Limb (tissue), 2 donors: ENCODE results near the gene XYLB.
"Not testable (repeated sequence)": the region's sequence is repeated elsewhere in the genome, so short reads cannot be mapped to it uniquely, and the experiment has no call there.

Experiments
- DNase-seq, 2 donors: peaks; one replicate each; pipeline ENCODE4 v3.0.0-alpha.2; 2016; ENCODE audit errors: extremely low spot score in 2 of 2

XYLB gene

DNA sequence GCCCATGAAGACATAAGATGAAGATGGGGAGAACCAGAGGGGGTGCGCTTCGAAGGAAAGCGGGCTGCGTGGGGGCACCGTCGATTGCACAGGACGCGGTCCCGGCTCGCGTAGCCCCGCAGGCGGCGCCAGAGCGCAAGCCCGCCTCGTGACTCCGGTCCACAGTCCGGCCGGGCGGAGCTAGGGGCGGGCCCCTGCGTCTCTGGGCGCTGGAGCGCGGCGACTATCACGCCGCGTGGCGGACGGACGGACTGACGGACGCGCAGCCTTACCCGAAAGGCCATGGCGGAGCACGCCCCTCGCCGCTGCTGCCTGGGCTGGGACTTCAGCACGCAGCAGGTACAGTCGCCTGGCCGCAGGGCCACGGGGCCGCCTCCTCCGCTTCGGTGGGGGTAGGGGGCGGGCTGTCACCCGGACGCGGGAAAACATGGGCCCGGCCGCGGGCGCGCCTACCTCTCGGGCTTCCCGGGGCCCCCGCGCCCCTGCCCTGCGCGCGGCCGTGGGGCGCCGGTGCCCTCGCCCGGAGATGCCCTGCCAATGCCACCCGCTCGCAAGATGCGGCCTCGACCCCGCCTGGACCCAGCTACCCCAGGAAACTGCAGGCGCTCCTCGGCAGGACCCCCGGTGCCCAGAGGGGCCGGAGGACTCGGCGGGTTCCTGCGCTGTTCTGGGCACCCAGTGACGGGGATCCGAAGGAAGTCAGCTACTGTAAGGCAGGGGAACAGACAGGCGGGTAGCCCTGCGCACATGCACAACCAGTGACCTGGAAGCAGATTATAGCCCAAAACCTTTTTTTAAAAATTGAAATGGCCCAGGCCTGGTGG, at the start of gene XYLB:
TSS of gene XYLB (plus strand) at position 199 of the 824 bp plus-strand sequence. CDS start at position 283, 84 bp downstream.
- peak; percentile 73 to 88 for DNase-seq

- DNase-seq: not testable (repeated sequence)
Measured at GRCh38 chr3:38297053-38297452, 49.5 kb upstream of the XYLB start.

DNA sequence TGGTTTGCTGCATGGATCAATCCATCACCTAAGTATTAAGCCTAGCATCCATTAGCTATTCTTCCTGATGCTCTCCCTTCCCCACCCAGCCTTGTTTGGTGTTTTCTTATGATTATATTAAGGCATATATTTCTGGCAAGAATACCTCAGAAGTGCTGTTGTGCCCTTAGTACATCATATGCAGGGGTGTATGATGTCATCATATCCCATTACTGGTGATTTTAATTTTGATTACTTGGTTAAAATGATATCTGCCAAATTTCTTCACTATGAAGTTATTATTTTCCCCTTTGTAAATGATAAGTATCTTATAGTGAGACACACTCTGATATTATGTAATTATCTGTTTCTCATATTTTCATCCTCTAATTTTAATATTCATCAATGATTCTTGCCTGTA, 49.0 kb upstream of the XYLB start:
- no peak for DNase-seq

DNA sequence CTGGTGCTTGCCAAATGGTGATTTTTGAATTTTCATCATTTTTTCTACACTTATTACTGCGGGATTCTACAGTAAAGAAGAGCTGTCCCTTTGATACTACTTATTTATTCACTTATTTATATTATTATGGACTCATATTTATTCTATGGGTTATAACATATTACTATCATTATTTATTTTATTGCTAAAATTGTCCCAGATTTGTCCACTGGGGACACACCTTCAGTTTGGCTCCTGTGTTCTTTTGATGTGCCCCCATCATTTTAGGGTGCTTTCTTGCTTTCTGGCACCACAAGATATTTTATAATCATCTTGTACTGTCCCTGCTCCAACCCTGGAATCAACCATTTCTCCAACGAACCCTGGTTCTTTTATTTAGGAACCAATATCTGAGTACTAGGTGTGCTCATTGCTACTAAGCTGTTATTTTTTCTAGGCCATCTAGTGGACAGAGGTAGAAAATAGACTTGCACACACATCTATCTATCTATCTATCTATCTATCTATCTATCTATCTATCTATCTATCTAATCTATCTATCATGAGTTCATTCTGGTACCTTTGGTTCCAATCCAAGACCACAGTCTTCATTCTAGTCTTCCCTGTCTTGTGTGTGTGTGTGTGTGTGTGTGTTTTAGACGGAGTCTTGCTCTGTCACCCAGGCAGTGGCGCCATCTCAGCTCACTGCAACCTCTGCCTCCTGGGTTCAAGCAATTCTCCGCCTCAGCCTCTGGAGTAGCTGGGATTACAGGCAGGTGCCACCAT, 48.5 kb upstream of the XYLB start:
- peak in 1 of 2 donors; percentile 39 for DNase-seq

GRCh38 chr3:38306941-38307340, 39.6 kb upstream of the XYLB start:
- no peak for DNase-seq

- no peak for DNase-seq
Measured at GRCh38 chr3:38307599-38307998, 39.0 kb upstream of the XYLB start.

- DNase-seq: no peak
Measured at GRCh38 chr3:38308456-38308855, 38.1 kb upstream of the XYLB start.

- no peak for DNase-seq
Measured at GRCh38 chr3:38311476-38311875, 35.1 kb upstream of the XYLB start.

DNA sequence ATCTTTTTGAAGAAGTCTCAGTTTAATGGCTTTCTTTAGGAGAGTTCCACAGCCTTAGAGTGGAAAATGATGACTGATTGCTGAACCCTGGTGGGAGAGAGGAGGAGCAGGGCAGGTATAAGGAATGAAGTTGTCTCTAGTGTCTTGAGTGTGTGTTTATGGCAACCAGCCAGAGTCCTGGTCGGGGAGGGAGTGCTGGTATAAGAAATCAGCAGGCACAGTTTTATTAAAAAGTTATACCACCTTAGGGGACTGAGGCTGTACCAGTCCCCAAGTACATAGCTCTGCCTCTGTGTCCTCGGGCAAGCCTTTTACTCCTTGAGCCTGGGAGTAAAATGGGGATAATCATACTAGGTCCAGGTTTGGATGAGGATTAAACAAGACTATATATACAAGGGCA, 34.6 kb upstream of the XYLB start:
- DNase-seq: no peak

- no peak for DNase-seq
Measured at GRCh38 chr3:38312356-38312755, 34.2 kb upstream of the XYLB start.

- DNase-seq: no peak
Measured at GRCh38 chr3:38313263-38313662, 33.3 kb upstream of the XYLB start.

GRCh38 chr3:38313695-38314094, 32.9 kb upstream of the XYLB start:
- DNase-seq: no peak

- no peak for DNase-seq
Measured at GRCh38 chr3:38314112-38314763, 32.3 kb upstream of the XYLB start.

GRCh38 chr3:38314764-38315487, 31.7 kb upstream of the XYLB start:
- no peak for DNase-seq

GRCh38 chr3:38315488-38316230, 30.9 kb upstream of the XYLB start:
- no peak for DNase-seq

DNA sequence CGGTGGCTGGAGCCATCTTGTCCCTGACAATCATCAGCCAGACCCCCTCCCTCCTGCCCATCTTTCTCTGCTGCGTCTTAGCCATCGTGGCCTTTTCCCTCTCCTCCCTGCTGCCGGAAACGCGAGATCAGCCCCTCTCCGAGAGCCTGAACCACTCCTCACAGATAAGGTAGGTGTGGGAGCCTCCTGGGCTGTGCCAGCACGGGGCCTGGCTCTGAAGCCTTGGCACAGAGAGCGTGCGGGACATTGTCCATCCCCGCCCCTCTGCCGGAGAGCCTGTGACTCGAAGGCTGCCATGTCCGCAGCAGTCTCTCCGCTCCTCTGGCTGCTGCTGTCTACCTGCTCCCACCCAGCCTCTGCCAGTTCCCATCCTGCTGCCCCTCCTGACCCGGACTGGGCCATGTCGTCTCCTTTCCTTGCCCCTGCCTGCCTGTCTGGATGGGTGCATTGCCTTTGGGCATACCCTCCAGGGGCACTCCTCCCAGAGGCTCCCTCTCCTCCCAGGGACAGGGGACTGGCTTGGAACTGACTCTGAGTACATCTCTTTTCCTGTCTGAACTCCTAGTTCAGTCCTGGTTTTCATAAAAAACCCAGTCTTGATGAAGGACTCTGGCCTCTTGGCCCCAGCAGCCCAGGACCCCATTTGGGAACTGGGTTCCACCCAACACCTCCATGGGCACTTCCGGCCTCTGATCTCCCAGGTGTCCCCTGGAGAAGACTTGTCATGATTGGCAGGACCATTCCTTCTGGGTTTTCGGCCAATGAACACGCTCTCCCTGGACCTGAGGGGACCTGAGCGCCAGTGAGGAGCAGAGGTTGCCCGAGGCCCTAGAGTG, 30.0 kb upstream of the XYLB start:
- no peak for DNase-seq

- no peak for DNase-seq
Measured at GRCh38 chr3:38317192-38317759, 29.3 kb upstream of the XYLB start.

GRCh38 chr3:38318766-38319671, 27.6 kb upstream of the XYLB start:
- no peak for DNase-seq
